Measurements from ENCODE around the gene AGRN.

- peak in 2 of 3 experiments; percentile 47 to 54; a peak in 3 of 6 replicates for TF ChIP-seq CTCF (IDR thresholded peaks at IDR 0.05 in 2 of 3, conservative IDR thresholded peaks at IDR 0.05 in 1 of 3; ENCODE audit: borderline replicate concordance in 1 of 3, insufficient read depth in 1 of 3, low read depth in 2 of 3, low read length in 2 of 3)
- no peak for TF ChIP-seq EZH2phosphoT487 (IDR thresholded peaks at IDR 0.05; ENCODE audit: borderline replicate concordance)
These were observed 39.1 kb downstream of the AGRN start for GRCh38 chr1:1058921-1059493.

Data from HCT116 (cell line).